ENCODE measurements around the gene SCML1.

The SCML1 gene

GRCh38 chrX:17738737-17739535, 1.6 kb downstream of the SCML1 start:
- no peak for TF ChIP-seq CTCF (IDR thresholded peaks at IDR 0.05; ENCODE audit: low read depth, low read length)
- H3K4me3 ChIP-seq (ENCODE audit: low read depth, low read length): peak overlapping the region; percentile 59

GRCh38 chrX:17740137-17741122, 3.1 kb downstream of the SCML1 start:
- no peak for TF ChIP-seq CTCF (IDR thresholded peaks at IDR 0.05; ENCODE audit: low read depth, low read length)
- H3K4me3 ChIP-seq (ENCODE audit: low read depth, low read length): no peak overlapping the region

- H3K4me3 ChIP-seq (ENCODE audit: low read depth, low read length): no peak overlapping the region
- TF ChIP-seq CTCF (IDR thresholded peaks at IDR 0.05; ENCODE audit: low read depth, low read length): no peak
Measured at GRCh38 chrX:17741123-17741511, 3.8 kb downstream of the SCML1 start.

- TF ChIP-seq CTCF (IDR thresholded peaks at IDR 0.05; ENCODE audit: low read depth, low read length): no peak
- H3K4me3 ChIP-seq (ENCODE audit: low read depth, low read length): no peak overlapping the region
Measured at GRCh38 chrX:17743913-17744312, 6.6 kb downstream of the SCML1 start.

- no peak for TF ChIP-seq CTCF (IDR thresholded peaks at IDR 0.05; ENCODE audit: low read depth, low read length)
- no peak overlapping the region for H3K4me3 ChIP-seq (ENCODE audit: low read depth, low read length)
Measured at GRCh38 chrX:17744896-17745523, 7.7 kb downstream of the SCML1 start.

- no peak for TF ChIP-seq CTCF (IDR thresholded peaks at IDR 0.05; ENCODE audit: low read depth, low read length)
- no peak overlapping the region for H3K4me3 ChIP-seq (ENCODE audit: low read depth, low read length)
Measured at GRCh38 chrX:17747692-17748091, 10.4 kb downstream of the SCML1 start.
